Aorta (tissue), 5 donors: ENCODE measurements around the gene HCN2. TPM values are rescaled to one million over a fixed set of nuclear protein-coding genes. Genes with fewer than 3 reads are reported as not detected.

Experiments used
- ATAC-seq: fragments of 200-7000 bp; cut with Tn5 transposase; one replicate; pipeline ENCODE4 v1.9.1; 2022; ENCODE audit warnings: moderate library complexity; ENCODE audit not compliant: low FRiP score
- DNase-seq, 2 donors: peaks; one replicate each; pipeline ENCODE4 v3.0.0-alpha.2; 2020
- H3K27ac ChIP-seq, 2 donors: one replicate each; pipeline ENCODE4 v1.5.1; 2013; ENCODE audit warnings: low read length in 2 of 2, mild to moderate bottlenecking in 2 of 2, moderate library complexity in 2 of 2, control low read depth in 1 of 2, inconsistent platforms in 1 of 2, low read depth in 1 of 2
- H3K27me3 ChIP-seq, 2 donors: one replicate each; pipeline ENCODE4 v1.6.1; 2013; ENCODE audit warnings: control low read depth in 1 of 2, low read length in 1 of 2, mild to moderate bottlenecking in 1 of 2, moderate library complexity in 1 of 2; ENCODE audit not compliant: insufficient read depth in 2 of 2, control insufficient read depth in 1 of 2
- H3K36me3 ChIP-seq, 2 donors: one replicate each; pipeline ENCODE4 v1.6.1; 2013; ENCODE audit warnings: control low read depth in 1 of 2, low read length in 1 of 2, mild to moderate bottlenecking in 1 of 2; ENCODE audit not compliant: insufficient read depth in 2 of 2, control insufficient read depth in 1 of 2
- H3K4me1 ChIP-seq, 2 donors: one replicate each; pipeline ENCODE4 v1.6.1; 2013; ENCODE audit warnings: low read length in 2 of 2, control low read depth in 1 of 2, mild to moderate bottlenecking in 1 of 2, moderate library complexity in 1 of 2; ENCODE audit not compliant: insufficient read depth in 2 of 2, control insufficient read depth in 1 of 2
- H3K4me3 ChIP-seq, 2 donors: one replicate each; pipeline ENCODE4 v1.5.1; 2013; ENCODE audit warnings: low read length in 2 of 2, control low read depth in 1 of 2, mild to moderate bottlenecking in 1 of 2
- H3K9me3 ChIP-seq: one replicate; pipeline ENCODE4 v1.6.1; 2013; ENCODE audit warnings: mild to moderate bottlenecking, low read length; ENCODE audit not compliant: control insufficient read depth
- WGBS, 2 donors: extraction: QIAGEN DNeasy Blood & Tissue Kit; methylation state at CpG; one replicate each; pipeline ENCODE4 v1.1.7; 2013; 5-methylcytosine and 5-hydroxymethylcytosine counted together
- intact Hi-C, 2 donors: fragments of 100-400 bp; cut with DNase I; formaldehyde crosslinking; loops; one replicate each; pipeline versions ENCODE4 v1.14.2 to v1.15.0; 2022
- polyA plus RNA-seq, 2 donors: library from polyadenylated mRNA; stranded (reverse); fragments of 200-250 nt; gene quantifications; one replicate each; pipeline ENCODE4 v1.2.3, GENCODE V29; 2013
- total RNA-seq, 2 donors: library from RNA; stranded (reverse); fragmentation: NEBNext Ultra II Directional; extraction: Animal tissue kit (Norgen Biotek cat#: 25700); gene quantifications; one replicate each; pipeline ENCODE4 v1.2.1, GENCODE V29; 2021
- donor health status: healthy with polysubstance abuse.
- donor health status: Bipolar disorder and iron deficiency.
- donor health status: DM: no; HTN: no; CAD: no.
- donor health status: DM: no; HTN: no; CAD: no.
- donor health status: DM: yes; HTN: yes; CAD: no.

Gene HCN2
- total and polyA plus RNA-seq, 4 donors, result 0.08 to 0.30 (median 0.16) TPM

GRCh38 chr19:575527-576506, 13.9 kb upstream of the HCN2 start:
- Histone ChIP-seq H3K27ac (no peak overlapping the region), H3K27me3 (no peaks in the 10 kb centered on the region), H3K9me3 (no peaks in the 10 kb centered on the region), H3K4me1 (peaks cover 0 to 3% of the 10 kb centered on the region in 2 donors), H3K4me3 (no peak overlapping the region), H3K36me3 (no peaks in the 10 kb centered on the region)
- ATAC-seq (no peak), DNase-seq (peak in 1 of 2 donors; percentile 75)
- 37 to 38% methylated on average over 38 of the region's 38 CpGs for WGBS, 2 donors
- intact Hi-C loops, result no loop called here

GRCh38 chr19:576768-577438, 12.8 kb upstream of the HCN2 start:
- no peak for DNase-seq
- no peak for ATAC-seq
- intact Hi-C loops, result no loop called here
- Histone ChIP-seq H3K9me3 (no peaks in the 10 kb centered on the region), H3K4me3 (no peak overlapping the region), H3K36me3 (peaks cover 0 to 1% of the 10 kb centered on the region in 2 donors), H3K27ac (no peak overlapping the region), H3K27me3 (no peaks in the 10 kb centered on the region), H3K4me1 (peaks cover 0 to 3% of the 10 kb centered on the region in 2 donors)
- WGBS, 2 donors, result 90% methylated on average over 27 to 28 of the region's 28 CpGs

- H3K4me3 ChIP-seq, result no peak overlapping the region
- ATAC-seq, result no peak
- peaks cover 0 to 3% of the 10 kb centered on the region in 2 donors for H3K36me3 ChIP-seq
- H3K27ac ChIP-seq, result no peak overlapping the region
- H3K27me3 ChIP-seq, result no peaks in the 10 kb centered on the region
- intact Hi-C loops, result no loop called here
- peaks cover 0 to 3% of the 10 kb centered on the region in 2 donors for H3K4me1 ChIP-seq
- WGBS, 2 donors, result 90 to 93% methylated on average over 51 to 66 of the region's 66 CpGs
- no peak for DNase-seq
- H3K9me3 ChIP-seq, result no peaks in the 10 kb centered on the region
Observed at GRCh38 chr19:577439-578392, 12.0 kb upstream of the HCN2 start.

GRCh38 chr19:579111-579841, 10.4 kb upstream of the HCN2 start:
- WGBS, 2 donors, result 91 to 94% methylated on average over 45 to 46 of the region's 46 CpGs
- H3K27me3 ChIP-seq, result no peaks in the 10 kb centered on the region
- no peak overlapping the region for H3K4me3 ChIP-seq
- no peaks in the 10 kb centered on the region for H3K4me1 ChIP-seq
- H3K9me3 ChIP-seq, result no peaks in the 10 kb centered on the region
- ATAC-seq (no peak), DNase-seq (peak in 1 of 2 donors; percentile 71)
- intact Hi-C loops, result no loop called here
- H3K36me3 ChIP-seq, result peaks cover 0 to 3% of the 10 kb centered on the region in 2 donors
- H3K27ac ChIP-seq, result no peak overlapping the region

- Histone ChIP-seq H3K4me1 (no peaks in the 10 kb centered on the region), H3K36me3 (peaks cover 0 to 3% of the 10 kb centered on the region in 2 donors), H3K27me3 (no peaks in the 10 kb centered on the region), H3K9me3 (no peaks in the 10 kb centered on the region), H3K27ac (no peak overlapping the region), H3K4me3 (no peak overlapping the region)
- WGBS, 2 donors, result 87 to 92% methylated on average over 10 to 11 of the region's 11 CpGs
- DNase-seq (no peak), ATAC-seq (no peak)
- intact Hi-C loops, result no loop called here
Observed at GRCh38 chr19:579842-580155, 9.9 kb upstream of the HCN2 start.

GRCh38 chr19:580274-580835, 9.3 kb upstream of the HCN2 start:
- H3K36me3 ChIP-seq, result peaks cover 0 to 3% of the 10 kb centered on the region in 2 donors

GRCh38 chr19:581399-582111, 8.1 kb upstream of the HCN2 start:
- Histone ChIP-seq H3K36me3 (peaks cover 0 to 3% of the 10 kb centered on the region in 2 donors), H3K27ac (no peak overlapping the region), H3K27me3 (no peaks in the 10 kb centered on the region), H3K9me3 (no peaks in the 10 kb centered on the region), H3K4me3 (no peak overlapping the region), H3K4me1 (no peaks in the 10 kb centered on the region)
- intact Hi-C loops, result no loop called here
- WGBS, 2 donors, result 86 to 90% methylated on average over 40 of the region's 40 CpGs
- ATAC-seq (no peak), DNase-seq (peak in 1 of 2 donors; percentile 70)

More at GRCh38 chr19:580274-580835, 9.3 kb upstream of the HCN2 start:
- H3K27ac ChIP-seq, result no peak overlapping the region
- no peaks in the 10 kb centered on the region for H3K27me3 ChIP-seq
- intact Hi-C loops, result no loop called here
- peak in 1 of 2 donors; percentile 70 for DNase-seq
- no peak overlapping the region for H3K4me3 ChIP-seq
- no peak for ATAC-seq
- H3K4me1 ChIP-seq, result no peaks in the 10 kb centered on the region
- WGBS, 2 donors, result 91 to 94% methylated on average over 22 of the region's 22 CpGs
- no peaks in the 10 kb centered on the region for H3K9me3 ChIP-seq
